SHP77 (cell line): ENCODE measurements around the gene SERINC2.
A peak's percentile ranks its signal among the peaks of the same experiment; 100 is the strongest.
"Not testable (repeated sequence)": the region's sequence is repeated elsewhere in the genome, so short reads cannot be mapped to it uniquely, and the experiment has no call there.

ENCODE experiments used
- DNase-seq, 2 experiments: peaks; one replicate each; lab custom pipeline; 2025; lab: John Stamatoyannopoulos, UW

SERINC2 gene

GRCh38 chr1:31471452-31472313, 58.7 kb downstream of the SERINC2 start:
- peak; percentile 27 to 49 for DNase-seq

GRCh38 chr1:31472314-31472651, 59.3 kb downstream of the SERINC2 start:
- DNase-seq: not testable (repeated sequence)

GRCh38 chr1:31472673-31473072, 59.7 kb downstream of the SERINC2 start:
- not testable (repeated sequence) for DNase-seq

- DNase-seq: not testable (repeated sequence)
Measured at GRCh38 chr1:31473508-31473907, 60.5 kb downstream of the SERINC2 start.

GRCh38 chr1:31474567-31474966, 61.6 kb downstream of the SERINC2 start:
- not testable (repeated sequence) for DNase-seq

GRCh38 chr1:31476891-31477846, 64.2 kb downstream of the SERINC2 start:
- DNase-seq: peak; percentile 42 to 66

GRCh38 chr1:31478167-31478566, 65.2 kb downstream of the SERINC2 start:
- DNase-seq: no peak

- no peak for DNase-seq
Measured at GRCh38 chr1:31479811-31480210, 66.8 kb downstream of the SERINC2 start.

- DNase-seq: not testable (repeated sequence)
Measured at GRCh38 chr1:31480426-31480825, 67.4 kb downstream of the SERINC2 start.

- no peak for DNase-seq
Measured at GRCh38 chr1:31482482-31483011, 69.5 kb downstream of the SERINC2 start.

- DNase-seq: peak; percentile 71 to 86
Measured at GRCh38 chr1:31483012-31483946, 70.3 kb downstream of the SERINC2 start.
